Suprapubic skin (tissue), 3 donors: Measurements from ENCODE around the gene CPN2.

ENCODE experiments used
- CTCF ChIP-seq, 2 donors: fragments of 200-600 bp in 1 of 2; fragments of 450-650 bp in 1 of 2; sonication (generic) in 1 of 2; IDR thresholded peaks; one replicate each; pipeline ENCODE4 v1.5.1; 2016 to 2019; ENCODE audit warnings: antibody characterized with exemption in 2 of 2, mild to moderate bottlenecking in 1 of 2, moderate library complexity in 1 of 2
- POLR2A ChIP-seq, 2 donors: fragments of 450-650 bp; IDR thresholded peaks; one replicate each; pipeline ENCODE4 v1.6.1; 2017; ENCODE audit warnings: antibody characterized with exemption in 2 of 2, mild to moderate bottlenecking in 2 of 2, moderate library complexity in 2 of 2

GRCh38 chr3:194382196-194382891 lies 31.2 kb upstream of the CPN2 start:
- TF ChIP-seq CTCF (IDR thresholded peaks at IDR 0.05) (no peak), POLR2A (IDR thresholded peaks at IDR 0.05) (no peak)
